Esophagus muscularis mucosa (tissue), 3 donors: ENCODE measurements around the gene PLA2R1.

Experiments
- POLR2A ChIP-seq: fragments of 450-650 bp; IDR thresholded peaks from one replicate; pipeline ENCODE4 v1.6.1; 2017; ENCODE audit warnings: antibody characterized with exemption, moderate library complexity, mild to moderate bottlenecking, low read depth
- POLR2AphosphoS5 ChIP-seq, 2 donors: sonication (generic); formaldehyde crosslinking; IDR thresholded peaks; one replicate each; pipeline ENCODE4 v1.6.1; 2017; ENCODE audit warnings: antibody characterized with exemption in 2 of 2
- TF ChIP-seq, protein P1 (sequence below), 3 experiments: fragments of 200-600 bp in 2 of 3; fragments of 450-650 bp in 1 of 3; sonication (generic) in 2 of 3; IDR thresholded peaks; one replicate each; pipeline ENCODE4 v1.5.1; 2017 to 2019; ENCODE audit warnings: antibody characterized with exemption in 3 of 3, mild to moderate bottlenecking in 2 of 3, moderate library complexity in 1 of 3

DNA sequence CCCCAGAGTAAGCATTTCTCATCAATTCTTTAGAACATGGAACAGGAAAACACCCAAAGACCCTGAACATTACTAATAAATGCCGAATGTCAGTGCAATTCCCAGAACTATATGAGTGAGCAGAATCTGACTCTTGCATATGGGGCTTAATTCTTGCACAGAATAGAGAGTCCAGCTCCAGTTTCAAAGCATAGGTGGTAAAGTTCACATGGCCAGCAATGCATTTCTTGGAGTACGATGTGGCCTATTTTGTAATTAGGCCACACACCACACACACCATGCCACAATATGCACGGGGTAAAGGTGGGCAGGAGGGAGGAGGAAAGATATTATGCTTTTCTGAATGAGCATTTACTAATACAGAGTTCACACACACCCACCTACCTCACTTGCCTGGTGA, 56.5 kb downstream of the PLA2R1 start:
- TF ChIP-seq, protein P1, sequence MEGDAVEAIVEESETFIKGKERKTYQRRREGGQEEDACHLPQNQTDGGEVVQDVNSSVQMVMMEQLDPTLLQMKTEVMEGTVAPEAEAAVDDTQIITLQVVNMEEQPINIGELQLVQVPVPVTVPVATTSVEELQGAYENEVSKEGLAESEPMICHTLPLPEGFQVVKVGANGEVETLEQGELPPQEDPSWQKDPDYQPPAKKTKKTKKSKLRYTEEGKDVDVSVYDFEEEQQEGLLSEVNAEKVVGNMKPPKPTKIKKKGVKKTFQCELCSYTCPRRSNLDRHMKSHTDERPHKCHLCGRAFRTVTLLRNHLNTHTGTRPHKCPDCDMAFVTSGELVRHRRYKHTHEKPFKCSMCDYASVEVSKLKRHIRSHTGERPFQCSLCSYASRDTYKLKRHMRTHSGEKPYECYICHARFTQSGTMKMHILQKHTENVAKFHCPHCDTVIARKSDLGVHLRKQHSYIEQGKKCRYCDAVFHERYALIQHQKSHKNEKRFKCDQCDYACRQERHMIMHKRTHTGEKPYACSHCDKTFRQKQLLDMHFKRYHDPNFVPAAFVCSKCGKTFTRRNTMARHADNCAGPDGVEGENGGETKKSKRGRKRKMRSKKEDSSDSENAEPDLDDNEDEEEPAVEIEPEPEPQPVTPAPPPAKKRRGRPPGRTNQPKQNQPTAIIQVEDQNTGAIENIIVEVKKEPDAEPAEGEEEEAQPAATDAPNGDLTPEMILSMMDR (IDR thresholded peaks at IDR 0.05) = no peak
- TF ChIP-seq POLR2A = no peak
- no peak for TF ChIP-seq POLR2AphosphoS5 (IDR thresholded peaks at IDR 0.05)
